HG03342 (cell line): ENCODE data around the gene FGD1.
A peak's percentile ranks its signal among the peaks of the same experiment; 100 is the strongest.
"Not testable (repeated sequence)": the region's sequence is repeated elsewhere in the genome, so short reads cannot be mapped to it uniquely, and the experiment has no call there.

Experiments used
- ATAC-seq: cut with Tn5 transposase; IDR thresholded peaks from one replicate; pipeline ENCODE4 v1.9.1; 2021; ENCODE audit warnings: mild to moderate bottlenecking, moderate library complexity; ENCODE audit not compliant: unreplicated experiment

The FGD1 gene

GRCh38 chrX:54495814-54496516 lies at the start of gene FGD1:
Gene FGD1, minus strand, starts transcription at chrX:54496234. Its CDS starts 802 bp downstream, at chrX:54495432.
- no peak for ATAC-seq

DNA sequence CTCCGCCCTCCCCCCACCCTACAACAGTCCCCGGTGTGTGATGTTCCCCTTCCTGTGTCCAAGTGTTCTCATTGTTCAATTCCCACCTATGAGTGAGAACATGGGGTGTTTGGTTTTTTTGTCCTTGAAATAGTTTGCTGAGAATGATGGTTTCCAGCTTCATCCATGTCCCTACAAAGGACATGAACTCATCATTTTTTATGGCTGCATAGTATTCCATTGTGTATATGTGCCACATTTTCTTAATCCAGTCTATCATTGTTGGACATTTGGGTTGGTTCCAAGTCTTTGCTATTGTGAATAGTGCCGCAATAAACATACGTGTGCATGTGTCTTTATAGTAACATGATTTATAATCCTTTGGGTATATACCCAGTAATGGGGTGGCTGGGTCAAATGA lies 46.2 kb upstream of the FGD1 start:
- ATAC-seq = not testable (repeated sequence)

DNA sequence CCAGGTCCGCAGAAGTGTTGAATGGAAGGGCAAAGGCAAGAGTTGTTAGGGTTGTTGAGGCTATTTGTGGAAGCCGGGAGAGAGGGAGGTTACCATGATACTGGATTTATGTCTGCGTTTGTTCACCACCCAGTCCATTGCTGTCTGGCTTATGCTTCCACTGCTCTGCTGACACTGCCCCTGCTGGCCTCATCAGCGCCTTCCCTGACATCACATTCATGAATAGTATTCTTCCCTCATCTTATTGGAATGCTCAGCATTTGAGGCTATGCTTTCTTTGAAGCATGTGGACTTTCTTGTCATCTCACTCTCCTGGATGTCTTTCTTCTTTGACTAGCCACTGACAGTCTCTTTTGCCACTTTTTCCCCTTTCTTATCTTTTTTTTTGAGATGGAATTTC lies 44.3 kb upstream of the FGD1 start:
- no peak for ATAC-seq

DNA sequence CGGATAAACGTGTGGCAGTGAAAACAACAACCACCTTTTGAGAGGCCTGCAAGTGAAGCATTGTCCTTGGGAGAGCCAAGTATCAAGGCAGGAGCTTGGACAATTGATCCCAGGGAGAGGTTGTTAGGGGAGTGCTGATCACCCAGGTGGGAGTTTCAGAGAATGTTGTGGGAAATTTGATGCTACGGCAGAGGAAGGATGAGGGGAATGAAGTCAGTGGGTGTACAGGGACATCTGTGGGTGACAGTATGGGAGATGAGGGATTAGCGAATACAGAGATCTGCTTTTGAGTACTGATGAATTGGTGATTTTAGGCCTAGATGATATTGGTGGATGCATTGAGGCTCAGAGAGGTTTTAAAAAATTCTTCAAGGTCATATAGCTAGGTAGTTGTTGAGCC lies 38.2 kb upstream of the FGD1 start:
- ATAC-seq = no peak

GRCh38 chrX:54530357-54530900 lies 34.4 kb upstream of the FGD1 start:
- peak; percentile 32 for ATAC-seq

GRCh38 chrX:54529552-54530356 lies 33.7 kb upstream of the FGD1 start, which contains the start of gene GNL3L:
Gene GNL3L, plus strand, starts transcription at chrX:54530219. Its CDS starts 2,348 bp downstream, at chrX:54532567.
- ATAC-seq = peak; percentile 82

GRCh38 chrX:54529151-54529550 lies 33.1 kb upstream of the FGD1 start:
- no peak for ATAC-seq

- ATAC-seq = no peak
Observed at GRCh38 chrX:54509400-54509799, 13.4 kb upstream of the FGD1 start.

- no peak for ATAC-seq
Observed at GRCh38 chrX:54496936-54497335, 902 bp upstream of the FGD1 start.

GRCh38 chrX:54496517-54496852 lies 451 bp upstream of the FGD1 start:
- no peak for ATAC-seq

GRCh38 chrX:54494989-54495813 lies 833 bp downstream of the FGD1 start:
- no peak for ATAC-seq

GRCh38 chrX:54494166-54494988 lies 1.7 kb downstream of the FGD1 start:
- ATAC-seq = no peak

DNA sequence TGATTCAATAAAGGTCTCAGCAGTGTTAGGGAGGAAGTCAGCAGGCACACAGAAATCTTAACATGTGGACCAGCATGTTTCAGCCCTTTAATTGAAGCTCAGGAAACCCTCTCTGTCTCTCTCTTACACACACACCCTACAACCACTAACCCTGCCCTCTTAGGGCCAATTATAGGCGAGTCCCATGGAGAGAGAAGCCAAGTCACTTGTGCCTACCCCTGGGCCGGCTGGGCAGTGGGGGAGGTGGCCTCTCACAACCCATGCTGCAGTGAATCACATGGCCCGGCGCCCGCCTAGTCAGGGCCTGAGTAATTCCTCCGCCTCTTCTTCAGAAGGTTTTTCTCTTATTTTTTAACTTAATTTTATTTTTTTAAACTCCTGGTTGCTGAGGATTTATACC lies 3.7 kb downstream of the FGD1 start:
- ATAC-seq = no peak

DNA sequence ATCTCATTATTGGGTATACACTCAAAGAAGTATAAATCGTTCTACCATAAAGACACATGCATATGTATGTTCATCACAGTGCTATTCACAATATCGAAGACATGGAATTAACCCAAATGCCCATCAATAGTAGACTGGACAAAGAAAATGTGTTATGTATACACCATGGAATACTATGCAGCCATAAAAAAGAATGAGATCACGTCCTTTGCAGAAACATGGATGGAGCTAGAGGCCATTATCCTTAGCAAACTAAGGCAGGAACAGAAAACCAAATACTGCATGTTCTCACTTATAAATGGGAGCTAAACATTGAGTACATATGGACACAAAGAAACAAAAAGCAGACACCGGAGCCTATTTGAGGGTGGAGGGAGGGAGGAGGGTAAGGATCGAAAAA lies 6.2 kb downstream of the FGD1 start:
- not testable (repeated sequence) for ATAC-seq

DNA sequence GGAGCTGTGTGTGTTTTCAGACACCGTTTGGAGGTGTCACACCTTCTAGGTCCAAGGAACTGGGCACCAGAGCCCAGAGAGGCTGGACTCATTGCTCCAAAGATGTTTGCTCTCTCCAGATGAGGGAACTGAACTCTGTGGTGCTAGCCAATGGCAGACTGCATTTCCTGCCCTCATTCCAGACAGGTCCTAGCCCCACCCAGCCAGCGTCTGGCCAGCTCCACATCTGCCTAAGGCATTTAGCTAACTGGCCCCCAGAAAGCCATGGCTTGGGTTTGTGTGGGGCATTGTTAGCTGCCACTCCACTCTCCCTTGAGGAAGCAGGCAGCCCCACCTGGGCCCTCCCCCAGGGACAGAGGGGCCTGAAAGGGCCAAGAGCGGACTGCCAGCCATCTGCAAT lies 11.4 kb downstream of the FGD1 start:
- no peak for ATAC-seq

GRCh38 chrX:54483946-54484345 lies 12.1 kb downstream of the FGD1 start:
- ATAC-seq = no peak

GRCh38 chrX:54482839-54483593 lies 13.0 kb downstream of the FGD1 start:
- ATAC-seq = no peak

- no peak for ATAC-seq
Observed at GRCh38 chrX:54479136-54480111, 16.6 kb downstream of the FGD1 start.
